ENCODE results near the gene DNAJC5.

DNA sequence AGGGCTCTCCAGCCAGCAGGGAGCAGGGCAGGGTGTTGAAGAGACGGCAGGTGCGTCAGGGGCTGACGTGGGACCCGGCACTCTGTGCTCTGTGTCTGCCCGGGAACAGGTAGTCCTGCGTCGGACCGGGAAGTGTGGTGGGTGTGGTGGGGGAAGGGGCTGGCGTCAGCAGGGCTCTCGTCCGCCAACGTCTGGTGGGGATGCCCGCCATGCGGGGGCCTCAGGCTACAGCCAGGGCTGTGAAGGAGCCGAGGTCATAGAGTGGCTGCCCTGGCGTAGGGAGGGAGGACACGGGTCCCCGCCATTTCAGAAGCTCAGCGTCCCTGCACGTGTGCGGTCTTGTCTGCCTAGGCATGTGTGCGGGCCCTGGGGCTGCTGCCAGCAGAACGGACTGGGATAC lies 25.3 kb downstream of the DNAJC5 start:
- TF ChIP-seq, protein P1, sequence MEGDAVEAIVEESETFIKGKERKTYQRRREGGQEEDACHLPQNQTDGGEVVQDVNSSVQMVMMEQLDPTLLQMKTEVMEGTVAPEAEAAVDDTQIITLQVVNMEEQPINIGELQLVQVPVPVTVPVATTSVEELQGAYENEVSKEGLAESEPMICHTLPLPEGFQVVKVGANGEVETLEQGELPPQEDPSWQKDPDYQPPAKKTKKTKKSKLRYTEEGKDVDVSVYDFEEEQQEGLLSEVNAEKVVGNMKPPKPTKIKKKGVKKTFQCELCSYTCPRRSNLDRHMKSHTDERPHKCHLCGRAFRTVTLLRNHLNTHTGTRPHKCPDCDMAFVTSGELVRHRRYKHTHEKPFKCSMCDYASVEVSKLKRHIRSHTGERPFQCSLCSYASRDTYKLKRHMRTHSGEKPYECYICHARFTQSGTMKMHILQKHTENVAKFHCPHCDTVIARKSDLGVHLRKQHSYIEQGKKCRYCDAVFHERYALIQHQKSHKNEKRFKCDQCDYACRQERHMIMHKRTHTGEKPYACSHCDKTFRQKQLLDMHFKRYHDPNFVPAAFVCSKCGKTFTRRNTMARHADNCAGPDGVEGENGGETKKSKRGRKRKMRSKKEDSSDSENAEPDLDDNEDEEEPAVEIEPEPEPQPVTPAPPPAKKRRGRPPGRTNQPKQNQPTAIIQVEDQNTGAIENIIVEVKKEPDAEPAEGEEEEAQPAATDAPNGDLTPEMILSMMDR (optimal IDR thresholded peaks at IDR 0.05 in 1 of 3, IDR thresholded peaks at IDR 0.05 in 1 of 3, conservative IDR thresholded peaks at IDR 0.05 in 1 of 3; ENCODE audit: extremely low read depth in 1 of 3, insufficient read depth in 2 of 3, low read length in 3 of 3): no peak
- no peak for TF ChIP-seq EZH2 (IDR thresholded peaks at IDR 0.05; ENCODE audit: low read length)
